ENCODE measurements around the gene TTL. TPM values are rescaled to one million over a fixed set of nuclear protein-coding genes. Genes with fewer than 3 reads are reported as not detected.
"Not testable (repeated sequence)": the region's sequence is repeated elsewhere in the genome, so short reads cannot be mapped to it uniquely, and the experiment has no call there.

TTL gene
- total RNA-seq, 1 experiment from 2014 or later = 48.5 TPM

DNA sequence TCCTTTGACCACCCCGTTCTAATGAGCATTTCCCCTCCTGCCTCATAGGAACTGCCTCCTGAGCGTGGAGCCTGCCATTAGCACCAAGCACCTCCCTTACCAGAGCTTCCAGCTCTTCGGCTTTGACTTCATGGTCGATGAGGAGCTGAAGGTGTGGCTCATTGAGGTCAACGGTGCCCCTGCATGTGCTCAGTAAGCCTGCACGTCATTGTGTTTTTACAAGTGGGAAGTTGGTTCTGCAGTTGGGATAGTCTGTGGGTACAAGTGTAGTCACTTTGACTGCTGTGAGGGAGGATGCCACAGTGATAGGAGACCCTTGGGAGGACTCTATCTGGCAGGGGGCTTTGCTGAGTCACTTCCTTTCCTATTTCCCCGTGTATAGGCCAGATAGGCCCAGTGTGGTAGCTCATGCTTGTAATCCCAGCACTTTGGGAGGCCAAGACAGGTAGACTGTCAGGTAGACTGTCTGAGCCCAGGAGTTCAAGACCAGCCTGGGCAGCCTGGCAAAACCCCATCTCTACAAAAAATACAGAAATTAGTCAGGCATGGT is 38.4 kb downstream of the TTL start:
- no peak for DNase-seq (ENCODE audit: low read depth)

DNA sequence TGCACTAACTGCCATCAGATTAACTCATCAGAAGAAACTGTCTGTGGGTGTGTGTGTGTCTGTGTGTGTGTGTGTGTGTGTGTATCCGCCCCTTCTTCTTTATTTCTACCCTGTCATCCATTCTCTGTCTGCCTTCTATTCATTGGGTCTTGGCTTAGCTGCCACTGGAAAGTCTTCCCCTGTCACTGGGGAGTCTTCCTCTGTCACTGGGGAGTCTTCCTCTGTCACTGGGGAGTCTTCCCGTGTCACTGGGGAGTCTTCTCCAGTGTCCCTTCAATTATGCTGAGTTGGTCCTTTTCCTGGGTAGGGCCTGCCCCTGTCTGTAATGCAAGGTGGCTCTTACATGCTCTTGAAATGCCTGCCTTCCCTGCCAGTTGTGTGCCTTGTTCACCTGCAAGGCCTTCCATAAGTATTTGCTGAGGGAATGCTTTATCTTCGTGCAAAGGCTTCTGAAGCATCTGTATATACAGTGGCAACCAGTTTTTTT is 41.4 kb downstream of the TTL start:
- no peak for DNase-seq (ENCODE audit: low read depth)

DNA sequence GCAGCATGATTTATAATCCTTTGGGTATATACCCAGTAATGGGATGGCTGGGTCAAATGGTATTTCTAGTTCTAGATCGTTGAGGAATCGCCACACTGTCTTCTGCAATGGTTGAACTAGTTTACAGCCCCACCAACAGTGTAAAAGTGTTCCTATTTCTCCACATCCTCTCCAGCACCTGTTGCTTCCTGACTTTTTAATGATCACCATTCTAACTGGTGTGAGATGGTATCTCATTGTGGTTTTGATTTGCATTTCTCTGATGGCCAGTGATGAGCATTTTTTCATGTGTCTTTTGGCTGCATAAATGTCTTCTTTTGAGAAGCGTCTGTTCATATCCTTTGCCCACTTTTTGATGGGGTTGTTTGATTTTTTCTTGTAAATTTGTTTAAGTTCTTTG is 42.3 kb downstream of the TTL start:
- DNase-seq (ENCODE audit: low read depth) = not testable (repeated sequence)

GRCh38 chr2:112528541-112528940 is 46.6 kb downstream of the TTL start:
- DNase-seq (ENCODE audit: low read depth) = no peak

DNA sequence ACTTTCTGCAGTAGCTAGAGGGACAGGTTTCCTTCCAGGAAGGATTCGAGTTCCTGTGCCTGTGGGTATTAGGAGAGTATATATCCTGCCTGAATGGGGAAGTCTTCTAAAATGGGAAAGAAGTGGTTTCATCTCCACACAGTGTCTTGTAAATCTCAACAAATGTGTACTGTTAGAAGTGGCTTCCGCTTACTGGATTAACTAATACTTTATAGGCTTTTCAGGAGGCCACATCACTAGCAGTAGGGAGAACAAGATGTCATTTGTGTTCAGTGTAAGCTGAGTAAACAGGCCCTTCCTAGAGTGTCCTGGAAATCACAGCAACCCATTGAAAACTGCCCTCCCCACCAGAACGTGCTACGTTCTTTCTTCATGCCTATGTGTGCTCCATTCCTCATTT is 47.8 kb downstream of the TTL start:
- no peak for DNase-seq (ENCODE audit: low read depth)

DNA sequence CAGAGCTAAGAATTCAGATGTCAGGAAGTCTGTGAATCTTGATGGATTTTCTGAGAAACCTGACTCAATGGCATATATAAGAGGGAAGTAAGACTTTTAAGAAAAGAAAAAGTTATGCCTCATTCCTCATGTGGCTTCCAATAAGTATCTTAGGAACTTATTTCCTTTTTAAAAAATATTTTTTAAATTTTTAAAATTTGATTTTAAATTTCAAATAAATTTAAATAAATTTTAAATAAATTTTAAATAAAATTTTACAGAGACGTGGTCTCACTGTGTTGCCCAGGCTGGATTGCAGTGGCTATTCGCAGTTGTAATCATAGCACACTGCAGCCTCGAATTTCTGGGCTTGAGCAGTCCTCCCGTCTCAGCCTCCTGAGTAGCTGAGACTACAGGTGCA is 48.8 kb downstream of the TTL start:
- DNase-seq (ENCODE audit: low read depth) = no peak

- DNase-seq (ENCODE audit: low read depth) = no peak
Observed at GRCh38 chr2:112534826-112535225, 52.9 kb downstream of the TTL start.

DNA sequence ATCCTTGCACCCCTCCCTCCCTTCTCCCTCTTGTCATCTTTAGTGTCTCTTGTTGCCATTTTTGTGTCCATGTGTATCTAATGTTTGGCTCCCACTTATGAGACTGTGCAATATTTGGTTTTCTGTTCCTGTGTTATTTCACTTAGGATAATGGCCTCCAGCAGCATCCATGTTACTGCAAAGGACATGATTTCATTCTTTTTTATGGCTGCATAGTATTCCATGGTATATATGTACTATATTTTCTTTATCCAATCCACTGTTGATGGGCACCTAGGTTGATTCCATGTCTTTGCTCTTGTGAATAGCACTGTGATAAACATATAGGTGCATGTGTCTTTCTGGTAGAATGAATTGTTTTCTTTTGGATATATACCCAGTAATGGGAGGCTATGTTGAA is 54.7 kb downstream of the TTL start:
- DNase-seq (ENCODE audit: low read depth) = not testable (repeated sequence)

DNA sequence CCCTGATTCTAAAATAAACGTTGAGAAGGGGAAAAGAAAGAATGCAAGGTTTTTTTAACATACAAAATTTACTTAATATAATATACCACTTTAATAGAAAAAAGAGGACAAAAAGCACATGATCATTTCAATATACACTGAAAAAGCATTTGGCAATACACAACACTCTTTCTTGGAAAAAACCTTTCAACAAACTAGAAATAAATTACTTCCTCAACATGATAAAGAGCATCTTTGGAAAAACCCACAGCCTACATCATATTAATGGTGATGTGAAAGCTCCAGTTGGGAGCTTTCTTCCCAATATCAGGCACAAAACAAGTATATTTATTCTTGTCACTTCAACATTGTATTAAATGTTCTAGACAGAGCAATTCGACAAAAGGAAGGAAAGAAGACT is 57.4 kb downstream of the TTL start:
- DNase-seq (ENCODE audit: low read depth) = no peak

DNA sequence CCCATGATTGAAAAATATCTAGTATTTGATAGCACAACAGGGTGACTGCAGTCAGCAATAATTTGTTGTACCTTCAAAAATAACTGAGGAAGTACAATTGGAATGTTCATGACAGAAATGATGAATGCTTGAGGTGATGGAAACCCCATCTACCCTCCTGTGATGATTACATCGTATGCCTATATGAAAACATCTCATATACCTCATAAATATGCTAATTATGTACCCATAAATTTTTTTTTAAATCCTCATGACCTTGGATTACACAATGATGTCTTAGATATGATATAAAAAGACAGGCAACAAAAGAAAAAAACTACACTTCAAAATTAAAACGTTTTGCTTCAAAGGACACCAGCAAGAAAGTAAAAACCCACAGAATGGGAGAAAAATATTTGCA is 59.0 kb downstream of the TTL start:
- DNase-seq (ENCODE audit: low read depth) = no peak

DNA sequence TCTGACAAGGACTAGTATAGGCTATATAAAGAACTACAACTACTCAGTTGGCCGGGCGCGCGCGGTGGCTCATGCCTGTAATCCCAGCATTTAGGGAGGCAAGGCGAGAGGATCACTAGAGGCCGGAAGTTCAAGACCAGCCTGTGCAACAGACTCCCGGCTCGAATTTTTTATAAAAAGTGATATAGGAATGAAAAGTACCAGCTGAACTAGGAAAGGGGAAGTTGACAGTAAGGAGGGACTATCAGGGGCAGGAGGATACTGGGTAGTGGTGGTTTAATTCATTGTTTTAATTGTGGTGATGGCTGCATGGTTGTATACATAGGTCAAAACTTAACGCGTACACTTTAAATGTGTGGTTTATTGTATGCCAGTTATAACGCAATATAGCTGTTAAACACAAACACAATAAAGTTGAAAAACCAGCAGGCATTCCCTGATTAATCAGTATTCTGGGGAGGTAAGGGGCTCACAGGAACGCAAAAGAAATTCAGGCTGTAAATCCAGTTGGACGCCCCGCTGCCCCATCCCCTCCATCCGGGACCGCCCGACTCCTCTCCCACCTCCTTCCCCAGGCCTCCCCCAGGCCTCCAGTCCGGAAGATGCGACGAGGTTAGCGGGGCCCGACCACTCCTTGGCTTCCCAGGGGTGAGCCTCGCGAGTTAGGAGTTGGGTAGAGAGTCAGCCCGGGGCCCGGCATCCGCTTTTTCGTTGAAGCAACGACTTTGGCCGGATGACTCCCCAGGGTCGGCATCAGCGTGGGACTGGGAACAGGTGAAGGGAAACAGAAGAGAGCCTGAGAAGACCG is 59.6 kb downstream of the TTL start:
- peak; percentile 39 for DNase-seq (ENCODE audit: low read depth)

GRCh38 chr2:112542123-112542983 is 60.4 kb downstream of the TTL start, which contains the start of gene POLR1B:
Gene POLR1B, plus strand, starts transcription at chr2:112542465. Its CDS starts 30 bp downstream, at chr2:112542495.
- DNase-seq (ENCODE audit: low read depth) = peak; percentile 88

DNA sequence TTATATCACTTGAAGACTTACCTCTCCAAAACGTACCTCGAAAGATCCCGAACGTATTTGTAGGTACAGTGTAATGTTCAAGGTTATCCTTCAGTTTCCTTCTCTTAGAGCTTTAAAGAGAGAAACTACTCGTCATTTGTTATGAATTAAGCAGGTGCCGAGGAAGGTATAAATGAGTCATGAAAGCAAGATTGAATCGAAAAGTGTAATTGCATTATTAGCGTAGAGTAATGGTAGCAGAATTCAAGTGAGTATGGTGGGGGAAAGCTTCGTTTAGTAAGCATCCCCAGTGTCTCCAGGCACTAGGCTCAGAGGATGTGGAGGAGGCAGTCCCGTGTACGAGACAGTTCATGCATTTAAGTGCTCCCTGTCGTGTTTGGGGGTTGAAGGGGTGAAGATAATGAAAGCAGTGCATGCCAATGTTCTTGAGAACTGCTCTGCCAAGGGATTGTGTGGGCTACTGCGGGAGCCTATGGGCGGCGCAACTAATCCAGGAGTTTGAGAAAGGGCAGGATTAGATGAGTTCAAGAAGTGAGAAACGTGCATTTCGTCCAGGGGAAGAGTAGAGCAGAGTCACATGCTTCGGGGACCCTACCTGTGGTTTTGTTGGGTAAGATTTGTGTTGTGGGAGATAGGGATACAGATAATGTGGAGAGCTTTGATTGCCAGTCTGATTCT is 61.2 kb downstream of the TTL start:
- DNase-seq (ENCODE audit: low read depth) = peak; percentile 31

- DNase-seq (ENCODE audit: low read depth) = no peak
Observed at GRCh38 chr2:112547333-112547732, 65.4 kb downstream of the TTL start.

GRCh38 chr2:112548980-112549379 is 67.0 kb downstream of the TTL start:
- DNase-seq (ENCODE audit: low read depth) = no peak

DNA sequence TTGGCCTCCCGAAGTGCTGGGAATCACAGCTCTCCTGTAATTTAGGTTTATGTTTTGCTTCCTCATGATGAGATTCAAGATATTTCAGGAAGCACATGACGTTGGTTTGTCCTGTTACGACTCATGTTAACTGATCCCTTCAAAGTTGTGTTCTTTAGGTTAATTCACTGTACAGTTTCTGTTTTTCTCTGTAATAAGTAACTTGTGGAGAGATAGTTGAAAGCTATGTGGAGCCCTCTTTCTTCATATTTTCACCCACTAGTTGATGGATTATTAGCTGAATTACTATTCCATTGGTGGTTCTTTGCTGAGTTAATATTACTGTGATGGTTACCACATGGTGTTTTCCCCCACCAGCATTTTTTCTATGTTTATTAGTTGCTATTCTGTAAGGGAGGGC is 84.1 kb downstream of the TTL start:
- no peak for DNase-seq (ENCODE audit: low read depth)

DNA sequence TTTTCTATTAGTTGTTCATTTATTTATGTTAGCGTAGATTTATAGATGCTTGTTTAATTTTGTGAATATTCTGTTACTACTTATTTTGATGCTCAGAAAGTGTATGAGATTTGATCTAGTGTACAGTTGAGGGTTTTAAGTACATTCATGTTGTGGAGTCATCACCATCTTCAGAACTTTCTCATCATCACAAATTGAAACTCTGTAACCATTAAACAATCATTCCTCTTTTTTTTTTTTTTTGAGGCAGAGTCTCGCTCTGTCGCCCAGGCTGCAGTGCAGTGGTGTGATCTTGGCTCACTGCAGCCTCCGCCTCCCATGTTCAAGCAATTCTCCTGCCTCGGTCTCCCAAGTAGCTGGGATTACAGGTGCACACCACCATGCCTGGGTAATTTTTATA is 84.6 kb downstream of the TTL start:
- DNase-seq (ENCODE audit: low read depth) = not testable (repeated sequence)

DNA sequence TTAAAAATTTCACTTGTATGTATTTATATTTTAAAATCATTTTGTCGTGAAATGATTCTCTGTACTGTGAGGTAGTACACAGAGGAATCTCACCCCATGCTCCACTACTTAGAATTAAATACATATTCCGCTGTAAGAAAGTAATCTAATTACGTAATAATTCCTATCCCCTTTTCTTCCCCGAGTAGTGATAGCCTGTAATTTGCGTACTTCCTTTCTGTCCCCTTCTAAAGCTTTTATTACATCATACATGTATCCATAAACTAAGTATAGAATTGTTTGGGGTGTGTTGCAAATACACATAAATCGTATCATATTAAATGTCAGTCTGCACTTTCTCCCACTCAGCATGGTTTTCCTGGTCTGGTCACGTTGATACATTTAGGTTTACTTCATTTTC is 90.0 kb downstream of the TTL start:
- no peak for DNase-seq (ENCODE audit: low read depth)

- DNase-seq (ENCODE audit: low read depth) = peak; percentile 34
Observed at GRCh38 chr2:112577756-112578155, 95.8 kb downstream of the TTL start.

DNA sequence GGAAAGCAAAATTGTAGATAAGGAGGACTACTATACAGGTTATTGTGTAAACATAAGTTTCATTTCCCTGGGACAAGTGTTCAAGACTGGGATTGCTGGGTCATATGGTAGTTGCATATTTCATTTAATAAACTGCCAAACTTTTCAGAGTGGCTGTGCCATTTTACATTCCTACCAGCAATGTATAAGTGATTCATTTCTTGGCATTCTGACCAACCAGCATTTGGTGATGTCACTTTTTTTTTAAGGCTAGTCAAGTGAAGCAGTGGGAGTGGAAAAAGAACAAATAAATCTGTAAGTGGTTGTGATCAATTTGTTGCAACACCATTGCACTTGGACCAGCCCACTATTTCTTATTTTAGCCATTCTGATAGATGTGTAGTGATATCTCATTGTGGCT is 97.3 kb downstream of the TTL start:
- peak; percentile 81 for DNase-seq (ENCODE audit: low read depth)

DNA sequence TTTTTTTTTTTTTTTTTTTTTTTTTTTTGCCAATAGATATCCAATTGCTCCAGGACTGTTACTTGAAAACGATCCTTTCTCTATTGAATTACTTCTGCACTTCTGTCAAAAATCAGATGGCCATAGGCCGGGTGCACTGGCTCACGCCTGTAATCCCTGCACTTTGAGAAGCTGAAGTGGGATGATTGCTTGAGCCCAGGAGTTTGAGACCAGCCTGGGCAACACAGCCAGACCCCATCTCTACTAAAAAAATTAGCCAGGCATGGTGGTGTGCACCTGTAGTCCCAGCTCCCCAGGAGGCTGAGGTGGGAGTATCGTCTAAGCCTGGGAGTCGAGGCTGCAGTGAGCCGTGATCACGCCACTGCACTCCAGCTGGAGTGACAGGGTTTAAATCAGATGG is 98.1 kb downstream of the TTL start:
- no peak for DNase-seq (ENCODE audit: low read depth)
